ENCODE data around the gene RO60.

The RO60 gene

GRCh38 chr1:193108471-193108870 is 49.1 kb downstream of the RO60 start:
- no peak for DNase-seq (ENCODE audit: low read depth)
